Left renal pelvis (tissue), 4 donors: ENCODE measurements around the gene KCNN4. TPM values are rescaled to one million over a fixed set of nuclear protein-coding genes. Genes with fewer than 3 reads are reported as not detected.

Experiments
- DNase-seq, 4 donors: peaks; one replicate each; pipeline ENCODE4 v3.0.0-alpha.2; 2013; ENCODE audit warnings: low read depth in 4 of 4, low spot score in 3 of 4
- polyA plus RNA-seq, 4 donors: library from polyadenylated mRNA; unstranded; fragments of 120-200 nt; gene quantifications; one replicate each; pipeline ENCODE4 v1.2.1, GENCODE V29; 2013; ENCODE audit not compliant: insufficient read length in 4 of 4

Gene KCNN4
- polyA plus RNA-seq, 4 donors: 0.96 to 3.4 (median 1.5) TPM

DNA sequence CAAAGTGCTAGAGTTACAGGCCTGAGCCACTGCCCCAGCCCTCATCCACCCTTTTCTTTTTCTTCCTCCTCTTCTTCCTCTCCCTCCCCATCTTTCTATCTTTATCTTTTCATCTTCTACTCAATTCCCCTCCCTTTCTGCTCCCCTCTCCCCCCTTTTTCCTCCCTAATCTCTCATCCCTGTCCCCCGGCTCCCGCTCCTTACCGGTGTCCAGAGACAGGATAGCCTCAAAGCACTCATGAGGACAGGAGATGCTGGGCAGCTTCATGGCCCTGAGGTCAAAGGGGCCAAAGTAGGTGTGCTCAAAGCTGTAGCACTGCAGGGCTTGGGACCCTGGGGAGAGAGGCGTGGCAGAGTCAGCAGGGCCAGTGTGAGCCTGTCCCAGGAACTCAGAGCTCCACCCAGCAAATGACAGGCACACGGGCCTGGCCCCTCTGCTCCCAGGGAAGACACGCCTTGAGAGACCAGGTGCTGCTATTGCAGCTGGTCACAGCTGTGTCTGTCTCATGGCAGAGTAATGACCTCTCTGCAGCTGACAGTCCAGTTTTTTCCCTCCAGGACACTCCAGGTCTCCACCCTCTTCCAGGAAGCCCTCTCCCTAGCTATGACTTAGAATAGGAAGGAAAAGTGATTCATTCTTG, 18.8 kb upstream of the KCNN4 start:
- DNase-seq: no peak

DNA sequence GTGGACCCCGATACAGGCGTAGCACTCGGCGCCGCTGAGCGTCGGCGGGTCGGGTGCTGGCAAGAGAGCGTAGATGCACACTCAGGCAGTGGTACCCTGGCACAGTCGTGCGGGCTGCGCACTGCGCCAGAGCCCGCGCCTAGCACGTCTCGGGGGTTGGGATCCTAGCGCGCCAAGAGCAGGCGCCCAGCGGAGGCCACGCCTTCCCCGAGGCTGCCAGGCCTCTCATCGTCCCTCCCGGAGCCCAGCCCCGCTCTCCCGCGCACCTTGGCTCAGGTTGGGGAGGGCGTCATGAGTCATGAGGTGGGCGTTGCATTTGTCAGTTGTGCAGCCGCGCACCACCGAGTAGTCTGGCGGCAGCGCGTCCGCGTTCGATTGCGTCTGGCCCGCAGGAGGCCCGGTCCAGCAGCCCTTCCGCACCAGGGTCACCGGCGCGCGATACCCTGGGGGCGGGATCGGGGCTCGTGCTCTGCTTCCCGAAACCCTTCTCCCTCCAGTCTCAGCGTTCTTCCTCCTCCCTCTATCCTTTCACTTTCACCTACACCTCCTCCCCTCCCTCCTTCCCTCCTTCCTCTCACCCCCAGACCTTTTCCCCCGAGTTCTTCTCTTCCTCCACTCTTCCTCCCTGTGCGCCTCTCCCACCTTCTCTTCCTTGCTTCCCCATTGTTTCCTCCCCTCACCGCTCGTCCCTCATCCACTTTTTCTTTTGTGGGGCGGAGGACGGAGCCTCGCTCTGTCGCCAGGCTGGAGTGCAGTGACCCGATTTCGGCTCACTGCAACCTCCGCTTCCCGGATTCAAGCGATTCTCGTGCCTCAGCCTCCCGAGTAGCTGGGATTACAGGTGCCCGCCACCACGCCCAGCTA, 18.0 kb upstream of the KCNN4 start:
- no peak for DNase-seq

DNA sequence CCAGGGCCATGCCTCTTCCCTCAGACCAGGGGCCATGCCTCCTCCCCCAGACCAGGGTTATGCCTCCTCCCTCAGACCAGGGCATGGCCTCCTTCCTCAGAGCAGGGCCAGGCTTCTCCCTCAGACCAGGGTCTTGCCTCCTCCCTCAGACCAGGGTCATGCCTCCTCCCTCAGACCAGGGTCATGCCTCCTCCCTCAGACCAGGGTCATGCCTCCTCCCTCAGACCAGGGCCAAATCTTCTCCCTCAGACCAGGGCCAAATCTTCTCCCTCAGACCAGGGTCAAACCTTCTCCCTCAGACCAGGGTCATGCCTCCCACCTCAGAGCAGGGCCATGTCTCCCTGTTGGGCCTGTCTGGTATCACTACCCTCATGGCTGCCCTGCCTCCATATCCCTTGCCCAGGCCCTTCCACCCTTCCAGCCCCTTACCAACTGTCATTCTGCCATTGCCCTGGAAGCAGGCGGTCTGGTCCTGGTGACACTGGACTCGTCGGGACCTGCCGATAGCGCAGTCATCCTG, 17.3 kb upstream of the KCNN4 start:
- no peak for DNase-seq

DNA sequence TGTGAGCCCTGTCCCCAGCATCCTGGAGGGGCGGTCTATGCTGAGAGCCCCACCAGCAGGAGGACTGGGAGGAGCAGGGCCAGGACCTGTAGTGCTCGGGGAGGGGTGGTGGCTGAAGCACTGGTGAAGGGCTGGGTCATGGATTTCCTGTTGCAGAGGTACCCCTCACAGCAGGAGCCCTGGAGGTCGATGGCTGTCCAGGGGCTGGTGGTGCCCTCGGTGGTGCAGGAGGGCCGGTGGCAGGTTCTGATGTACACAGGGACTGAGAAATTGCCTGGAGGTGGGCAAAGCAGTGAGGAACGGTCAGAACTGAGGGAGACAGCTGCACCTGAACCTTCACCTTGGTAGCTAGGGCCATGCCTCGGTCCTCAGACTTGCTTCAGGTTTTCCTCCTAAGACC, 16.8 kb upstream of the KCNN4 start:
- no peak for DNase-seq

DNA sequence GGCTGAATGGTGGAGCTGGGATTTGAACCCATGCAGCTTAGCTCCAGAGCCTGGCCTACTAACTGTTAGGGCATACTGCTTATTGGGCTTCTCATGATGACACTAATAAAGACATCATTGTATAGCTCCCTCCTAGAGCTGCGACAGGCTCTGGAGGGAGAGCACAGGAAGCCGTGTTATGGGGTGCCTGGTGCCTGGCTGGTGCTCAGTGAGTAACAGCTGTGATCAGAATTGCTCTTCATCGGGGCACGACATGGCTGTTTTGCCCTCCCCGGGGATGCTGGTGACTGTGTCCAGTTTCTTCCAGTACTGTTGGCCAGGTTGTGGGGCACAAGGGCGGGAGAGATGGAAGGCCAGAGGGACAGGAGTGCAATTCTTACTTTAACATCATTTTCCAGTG, 16.3 kb upstream of the KCNN4 start:
- no peak for DNase-seq

DNA sequence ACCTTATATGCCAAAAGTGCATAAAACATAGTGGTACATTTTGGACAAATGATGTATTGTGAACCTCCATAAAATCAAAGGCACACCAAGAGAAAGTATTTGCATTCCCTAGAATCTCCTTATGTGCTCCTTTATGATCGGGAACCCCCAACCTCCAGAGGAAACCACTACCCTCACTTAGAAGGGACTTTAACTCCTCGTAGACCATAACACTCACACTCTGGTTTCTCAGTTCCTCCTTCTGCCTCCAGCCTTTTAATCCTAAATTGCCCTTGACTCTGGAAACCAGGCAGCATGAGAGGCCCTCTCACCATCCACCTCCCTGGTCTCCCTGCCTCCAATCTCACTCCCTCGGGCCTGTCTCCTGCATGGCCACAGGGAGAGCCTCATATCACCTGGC, 9.8 kb upstream of the KCNN4 start:
- DNase-seq: no peak

DNA sequence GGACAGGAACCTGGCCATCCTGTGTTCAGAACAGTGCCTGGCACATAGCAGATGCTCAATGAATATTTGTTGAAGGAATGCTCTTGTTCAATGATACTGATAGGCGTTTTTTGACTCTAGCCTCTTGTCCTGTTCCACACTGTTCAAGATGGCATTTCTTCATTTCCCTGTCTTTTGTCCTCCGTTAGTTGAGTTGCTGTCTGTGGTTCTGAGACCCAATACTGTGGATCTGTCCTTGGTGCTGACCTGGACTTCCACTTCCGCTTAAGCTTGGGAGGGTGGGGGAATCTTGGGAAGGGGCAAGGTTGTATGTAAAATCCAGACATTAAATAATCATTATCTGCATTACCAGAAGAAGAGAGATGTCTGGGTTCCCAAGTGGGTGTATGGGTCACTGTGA, 8.3 kb upstream of the KCNN4 start:
- DNase-seq: no peak

DNA sequence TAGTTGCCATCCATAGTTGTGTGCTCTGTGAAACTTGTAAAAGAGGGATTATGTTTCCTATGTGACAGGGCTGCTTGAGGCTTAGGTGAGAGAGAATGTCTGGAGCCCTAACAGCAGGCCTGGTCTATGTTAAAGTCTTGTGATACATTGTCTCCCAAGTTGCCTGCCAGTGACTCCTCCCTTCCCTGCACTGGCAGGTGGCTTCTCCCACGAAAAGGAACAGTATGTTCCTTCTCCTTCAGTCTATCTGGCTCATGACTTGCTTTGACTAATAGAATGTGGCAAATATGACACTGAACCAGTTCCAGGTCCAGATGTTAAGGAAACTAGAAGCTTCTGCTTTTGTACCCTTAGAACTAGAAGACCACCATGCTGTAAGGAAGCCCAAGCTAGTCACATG, 5.9 kb upstream of the KCNN4 start:
- DNase-seq: no peak

DNA sequence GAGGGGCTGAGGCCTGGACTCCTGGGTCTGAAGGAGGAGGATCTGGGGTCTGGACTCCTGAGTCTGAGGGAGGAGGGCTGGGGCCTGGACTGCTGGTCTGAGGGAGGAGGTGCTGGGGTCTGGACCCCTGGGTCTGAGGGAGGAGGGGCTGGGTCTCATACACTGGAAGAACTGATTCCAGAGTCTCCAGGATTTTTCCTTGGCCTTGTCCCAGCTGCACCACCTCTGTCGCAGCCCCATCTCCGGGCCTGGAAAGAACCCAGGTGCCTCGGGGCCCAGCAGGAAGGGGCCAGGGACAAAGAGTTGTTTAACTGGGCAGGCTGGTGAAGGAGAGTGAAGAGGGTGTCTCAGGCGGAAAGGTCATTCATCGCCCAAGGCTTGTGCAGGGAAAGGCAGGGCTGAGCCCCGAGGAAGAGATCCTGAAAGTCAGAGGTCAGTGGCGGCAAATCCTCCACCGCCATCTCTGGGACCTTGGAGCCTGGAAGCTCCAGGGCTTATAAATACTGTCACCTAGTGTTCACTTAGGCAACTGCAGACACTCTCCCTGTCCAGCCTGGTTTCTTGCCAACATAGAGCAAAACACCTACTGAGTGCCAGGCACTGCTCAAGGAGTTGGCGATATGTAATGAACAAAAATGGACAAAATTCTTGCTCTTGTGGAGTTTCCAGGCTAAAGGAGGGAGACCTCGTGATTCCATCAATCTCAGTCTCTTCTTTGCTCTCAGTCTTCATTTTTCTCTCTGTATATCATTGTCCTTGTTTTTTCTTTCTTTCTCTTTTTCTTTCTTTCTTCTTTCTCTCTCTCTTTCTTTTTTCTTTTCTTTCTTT, 4.4 kb upstream of the KCNN4 start:
- DNase-seq: peak in 1 of 4 donors; percentile 18

DNA sequence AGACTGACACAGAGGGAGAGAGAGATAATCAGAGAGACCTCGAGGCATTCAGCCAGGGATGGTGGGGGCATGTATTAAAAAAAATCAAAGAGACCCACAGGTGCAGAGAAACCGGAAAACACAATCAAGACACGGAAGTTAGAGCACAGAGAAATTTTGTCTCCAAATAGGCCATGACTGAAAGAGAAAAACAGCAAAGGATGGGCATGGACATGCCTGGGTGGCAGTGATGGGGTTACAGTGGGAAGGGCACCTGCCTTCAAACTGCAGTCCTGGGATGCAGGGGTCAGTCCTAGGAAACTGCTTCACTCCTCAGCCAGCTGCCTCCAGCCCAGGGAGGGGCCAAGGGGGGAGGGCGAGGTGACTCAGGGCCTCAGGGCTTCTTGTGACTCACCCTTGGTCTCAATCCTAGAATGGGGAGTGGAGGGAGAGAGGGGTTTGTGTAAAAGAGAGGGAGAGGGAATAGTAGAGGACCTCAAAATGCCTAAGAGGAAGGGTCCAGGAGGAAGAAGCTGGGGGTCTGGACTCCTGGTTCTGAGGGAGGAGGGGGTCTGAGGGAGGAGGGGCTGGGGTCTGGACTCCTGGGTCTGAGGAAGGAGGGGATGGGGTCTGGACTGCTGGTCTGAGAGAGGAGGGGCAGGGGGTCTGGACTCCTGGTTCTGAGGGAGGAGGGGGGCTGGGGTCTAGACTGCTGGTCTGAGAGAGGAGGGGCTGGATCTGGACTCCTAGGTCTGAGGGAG, 3.6 kb upstream of the KCNN4 start:
- no peak for DNase-seq

DNA sequence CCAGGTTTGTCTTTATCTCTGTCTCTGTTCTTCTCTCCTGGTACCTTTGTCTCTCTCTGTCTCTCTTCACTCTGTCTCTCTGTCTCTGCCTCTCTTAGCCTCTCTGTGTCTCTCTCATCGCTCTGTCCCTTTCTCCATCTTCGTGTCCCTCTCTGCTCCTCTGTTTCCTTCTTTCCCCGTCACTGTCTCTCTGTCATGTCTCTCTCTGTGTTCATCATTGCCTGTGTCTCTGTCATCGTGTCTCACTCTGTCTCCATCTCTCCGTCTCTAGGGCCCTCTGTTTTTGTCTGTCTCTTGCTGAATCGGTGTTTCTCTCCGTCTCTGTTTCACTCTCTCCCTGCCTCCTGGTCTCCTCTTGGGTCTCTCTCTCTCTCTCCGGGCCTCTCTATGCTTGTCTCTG, 2.9 kb upstream of the KCNN4 start:
- DNase-seq: no peak

DNA sequence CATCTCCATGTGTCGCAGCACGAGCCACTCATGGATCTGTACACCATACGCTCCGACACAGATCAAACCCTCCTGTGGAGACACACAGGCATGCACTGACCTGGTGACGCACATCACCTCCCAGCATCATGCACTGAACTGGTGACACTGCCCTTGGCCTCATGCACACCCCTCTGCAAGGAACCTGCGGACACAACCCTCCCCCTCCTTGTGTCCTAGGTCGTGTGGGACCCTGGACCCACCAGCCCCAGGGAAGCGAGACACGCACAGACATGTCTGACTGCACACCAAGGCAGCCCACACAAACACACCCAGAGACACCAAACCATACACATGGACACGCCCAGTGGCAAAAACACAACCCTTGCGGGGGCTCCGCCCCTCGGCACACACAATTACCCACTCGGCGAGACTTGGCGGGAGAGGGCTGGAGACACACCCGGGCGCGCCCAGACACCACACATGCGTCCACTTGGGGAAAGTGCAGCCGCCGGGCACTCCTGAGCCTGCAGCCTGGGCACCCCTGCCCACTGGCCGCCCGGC, 2.0 kb upstream of the KCNN4 start:
- no peak for DNase-seq

DNA sequence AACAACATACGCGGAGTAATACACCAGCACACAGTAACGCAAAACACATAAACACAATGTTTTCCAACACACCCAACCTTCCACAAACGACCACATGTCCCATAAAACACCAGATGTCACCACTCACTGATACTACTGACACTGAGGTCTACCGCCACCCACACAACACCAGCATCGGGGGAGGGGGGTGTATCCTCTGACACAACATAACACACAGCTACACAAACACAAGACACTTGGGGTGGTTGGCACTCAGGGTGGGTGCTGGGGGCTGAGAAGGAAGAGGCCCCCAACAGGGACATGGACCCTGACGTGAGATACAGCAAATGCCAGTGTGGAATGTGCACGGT, 1.5 kb upstream of the KCNN4 start:
- DNase-seq: no peak

DNA sequence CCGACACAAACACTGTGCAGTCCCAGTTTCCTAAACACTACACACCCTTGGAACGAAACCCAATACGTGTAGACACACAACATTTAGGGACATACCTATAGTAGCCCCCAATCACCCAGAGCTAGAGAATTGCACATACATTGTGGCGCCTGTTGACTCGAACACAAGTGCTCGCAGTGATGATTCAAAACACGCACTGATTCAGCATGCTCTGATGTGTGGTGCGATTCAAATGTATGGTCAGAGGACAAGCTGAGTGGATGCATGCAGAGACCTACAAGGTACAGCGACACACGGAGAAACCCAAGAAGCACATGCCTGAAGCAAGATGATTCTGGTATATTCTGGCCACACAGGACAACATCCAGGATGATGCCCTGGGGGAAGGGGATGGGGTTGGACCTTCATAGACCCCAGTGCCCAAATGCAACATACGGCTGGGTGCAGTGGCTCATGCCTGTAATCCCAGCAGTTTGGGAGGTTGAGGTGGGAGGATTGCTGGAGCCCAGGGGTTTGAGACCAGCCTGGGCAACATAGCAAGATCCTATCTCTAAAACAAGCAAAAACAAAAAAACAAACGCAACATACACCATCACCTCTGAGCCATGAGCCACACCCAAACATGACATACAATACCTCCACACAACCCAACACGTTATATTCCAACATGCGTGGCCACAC, 997 bp upstream of the KCNN4 start:
- no peak for DNase-seq

DNA sequence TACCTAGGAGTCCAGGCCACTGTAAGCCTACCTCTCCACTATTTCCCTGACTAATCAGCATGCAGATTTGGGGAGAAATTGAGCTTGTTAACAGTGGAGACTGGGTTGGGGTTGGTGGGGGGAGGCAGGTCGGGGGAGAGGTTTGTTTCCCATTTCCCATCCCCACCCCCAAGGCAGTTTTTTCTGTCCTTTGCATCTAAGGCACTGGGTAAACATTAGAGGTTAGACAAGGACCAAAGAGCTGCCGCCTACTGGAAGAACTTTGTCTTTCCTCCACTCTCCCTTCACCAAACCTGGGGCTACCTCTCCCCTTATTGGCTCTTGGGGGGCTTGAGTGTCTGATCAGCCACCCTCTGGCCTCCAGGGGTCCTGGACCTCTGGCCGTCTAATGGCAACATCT, 953 bp downstream of the KCNN4 start:
- no peak for DNase-seq

DNA sequence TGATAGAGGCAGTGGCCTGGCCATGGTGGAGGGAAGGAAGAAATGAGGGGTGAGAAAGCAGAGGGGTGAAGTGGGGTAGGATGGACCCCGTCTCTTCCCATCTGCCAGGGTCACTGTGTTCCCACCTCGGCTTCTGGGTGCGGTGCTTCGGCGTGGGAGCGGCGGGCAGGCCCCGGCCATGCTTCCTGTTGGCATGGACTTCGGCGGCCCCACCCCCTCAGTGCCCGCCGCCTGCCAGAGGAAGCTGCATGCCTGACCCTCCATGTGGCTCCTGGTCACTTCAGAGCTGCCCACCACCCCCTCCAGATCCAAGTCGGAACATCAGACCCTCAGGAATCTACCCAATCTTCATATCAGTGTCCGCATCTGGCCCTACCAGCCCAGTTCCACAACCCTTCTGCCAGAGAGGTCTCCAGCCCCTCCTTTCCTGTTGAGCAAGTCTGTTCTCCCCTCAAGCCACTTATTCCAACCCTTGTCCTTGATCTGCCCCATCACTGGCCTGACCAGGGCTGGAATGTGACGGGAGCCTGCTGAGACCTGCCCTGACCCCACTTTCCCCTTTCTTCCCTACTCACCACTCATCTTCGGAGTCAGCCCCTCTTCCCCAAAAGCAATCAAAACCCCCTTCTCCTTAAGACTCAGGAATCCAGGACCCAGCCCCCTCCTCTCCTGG, 1.5 kb downstream of the KCNN4 start:
- no peak for DNase-seq

DNA sequence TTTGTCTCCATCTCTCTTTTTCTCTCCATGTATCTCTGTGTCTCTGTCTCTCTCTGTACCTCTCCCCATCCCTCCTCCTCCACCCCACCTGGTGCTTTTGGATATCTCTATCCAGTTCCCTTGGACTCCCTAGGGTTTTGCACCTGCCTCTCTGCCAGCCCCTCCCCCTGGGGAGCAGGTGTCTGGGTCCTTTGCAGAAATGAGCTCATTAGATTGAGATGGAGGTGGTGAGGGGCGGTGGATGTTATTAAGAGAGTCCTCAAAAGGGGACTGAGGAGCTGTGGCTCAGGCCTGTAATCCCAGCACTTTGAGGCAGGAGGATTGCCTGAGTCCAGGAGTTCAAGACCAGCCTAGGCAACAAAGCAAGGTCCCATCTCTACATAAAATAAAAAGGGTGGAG, 2.1 kb downstream of the KCNN4 start:
- no peak for DNase-seq

DNA sequence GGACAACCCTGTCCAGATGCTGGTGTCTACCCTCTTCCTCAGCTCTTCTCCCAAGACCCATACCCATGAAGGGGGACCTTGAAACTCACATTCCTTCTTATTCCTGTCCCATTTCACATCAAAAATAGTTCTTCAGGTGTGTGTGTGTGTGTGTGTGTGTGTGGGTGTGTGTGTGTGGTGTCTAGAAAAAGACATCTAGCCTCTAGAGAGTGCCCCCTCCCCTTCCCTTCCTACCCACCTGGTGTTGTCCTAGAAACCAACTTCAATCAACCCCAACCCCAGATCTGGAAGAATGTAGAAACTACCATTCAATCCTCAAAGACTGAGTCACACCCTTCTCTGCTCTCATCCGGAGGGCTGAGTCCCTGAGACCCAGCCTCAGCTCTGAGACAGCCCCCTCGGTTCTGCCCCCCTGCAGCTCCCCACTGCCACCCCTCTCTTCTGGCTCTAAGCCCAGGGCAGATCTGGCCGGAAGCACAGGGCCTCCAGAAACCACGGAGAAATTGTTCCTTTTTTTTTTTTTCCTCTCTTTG, 3.5 kb downstream of the KCNN4 start:
- no peak for DNase-seq

DNA sequence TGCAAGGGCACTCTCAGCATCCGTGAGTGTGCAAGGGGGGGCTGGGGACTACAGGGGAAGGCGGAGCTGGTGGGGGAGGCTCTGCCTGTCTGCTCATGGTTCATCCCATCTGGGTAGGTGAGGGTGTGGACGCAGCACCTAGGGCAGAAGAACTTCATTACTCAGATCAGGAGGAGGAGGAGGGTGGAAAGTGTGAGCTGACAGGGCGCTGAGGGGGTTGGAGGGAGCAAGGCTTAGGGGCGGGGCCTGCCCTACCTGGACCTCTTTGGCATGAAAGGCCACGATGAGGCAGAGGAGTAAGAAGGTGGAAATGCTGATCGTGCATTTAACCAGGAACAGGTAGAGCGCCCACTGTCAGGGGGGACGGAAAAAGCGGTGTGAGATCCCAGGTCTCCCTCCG, 4.5 kb downstream of the KCNN4 start:
- DNase-seq: no peak
